LNCaP clone FGC (cell line): Measurements from ENCODE around the gene AQP2.

Source experiments
- DNase-seq: peaks from one replicate; pipeline ENCODE4 v3.0.0-alpha.2; 2011; ENCODE audit warnings: low read depth
- H3K4me3 ChIP-seq: 2 replicates; pipeline ENCODE4 v1.5.1; 2011; ENCODE audit warnings: mild to moderate bottlenecking, low read depth, low read length, control low read depth
- CTCF ChIP-seq: IDR thresholded peaks from 2 replicates; pipeline ENCODE4 v1.5.1; 2012; ENCODE audit warnings: mild to moderate bottlenecking; ENCODE audit not compliant: control insufficient read depth, insufficient read depth; ENCODE audit errors: extremely low read depth

Gene AQP2

GRCh38 chr12:49950273-49951251 is at the start of gene AQP2:
Gene AQP2, plus strand, starts transcription at chr12:49950737. Its CDS starts 94 bp downstream, at chr12:49950831.
- H3K4me3 ChIP-seq: no peak within 1 kb of the TSS
- DNase-seq: no peak

GRCh38 chr12:49901026-49901425 is 49.5 kb upstream of the AQP2 start:
- DNase-seq: no peak
- no peak overlapping the region for H3K4me3 ChIP-seq
- no peak for TF ChIP-seq CTCF

More at GRCh38 chr12:49950273-49951251, at the start of gene AQP2:
- TF ChIP-seq CTCF: no peak

GRCh38 chr12:49901986-49902385 is 48.6 kb upstream of the AQP2 start:
- no peak overlapping the region for H3K4me3 ChIP-seq
- DNase-seq: no peak
- TF ChIP-seq CTCF: no peak

GRCh38 chr12:49902399-49903350 is 47.9 kb upstream of the AQP2 start:
- DNase-seq: no peak
- TF ChIP-seq CTCF: no peak

GRCh38 chr12:49903351-49903699 is 47.2 kb upstream of the AQP2 start:
- no peak for DNase-seq
- no peak for TF ChIP-seq CTCF
- no peak overlapping the region for H3K4me3 ChIP-seq

More at GRCh38 chr12:49902399-49903350, 47.9 kb upstream of the AQP2 start:
- H3K4me3 ChIP-seq: no peak overlapping the region

- TF ChIP-seq CTCF: no peak
- no peak within 1 kb of the TSS for H3K4me3 ChIP-seq
- DNase-seq: no peak
Measured at GRCh38 chr12:49903700-49904423, 46.7 kb upstream of the AQP2 start, which contains the start of gene FAIM2. Gene FAIM2, minus strand, starts transcription at chr12:49903900. Its CDS starts 108 bp downstream, at chr12:49903792.
